GM23338 (cell line): Measurements from ENCODE around the gene CYP2W1. TPM values are rescaled to one million over a fixed set of nuclear protein-coding genes. Genes with fewer than 3 reads are reported as not detected.

Source experiments
- ATAC-seq: fragments of 200-7000 bp; cut with Tn5 transposase; 3 replicates; pipeline ENCODE4 v1.9.1; 2020
- DNase-seq: peaks from one replicate; pipeline ENCODE4 v3.0.0-alpha.2; 2015; ENCODE audit warnings: low spot score
- H2AFZ ChIP-seq: fragments of 200-600 bp; sonication (generic); 2 replicates; pipeline ENCODE4 v1.8.0; 2016; ENCODE audit warnings: antibody characterized with exemption, mild to moderate bottlenecking, moderate library complexity
- H3F3A ChIP-seq: fragments of 200-600 bp; sonication (generic); replicated peaks from 2 replicates; pipeline ENCODE4 v1.8.0; 2017; ENCODE audit warnings: antibody characterized with exemption, mixed run types, low read depth
- H3K27ac ChIP-seq: fragments of 200-600 bp; sonication (generic); 2 replicates; pipeline ENCODE4 v1.6.1; 2016; ENCODE audit warnings: low read depth
- H3K27me3 ChIP-seq: fragments of 200-600 bp; sonication (generic); 2 replicates; pipeline ENCODE4 v1.8.0; 2016; ENCODE audit warnings: mild to moderate bottlenecking, mixed run types, moderate library complexity; ENCODE audit not compliant: insufficient read depth
- H3K36me3 ChIP-seq: fragments of 200-600 bp; sonication (generic); 2 replicates; pipeline ENCODE4 v1.8.0; 2016; ENCODE audit warnings: mild to moderate bottlenecking; ENCODE audit not compliant: insufficient read depth
- H3K4me1 ChIP-seq: fragments of 200-600 bp; sonication (generic); 2 replicates; pipeline ENCODE4 v1.8.0; 2016; ENCODE audit warnings: mild to moderate bottlenecking, moderate library complexity; ENCODE audit not compliant: insufficient read depth
- H3K4me2 ChIP-seq: fragments of 200-600 bp; sonication (generic); 2 replicates; pipeline ENCODE4 v1.7.1; 2017; ENCODE audit warnings: mixed run types
- H3K4me3 ChIP-seq: fragments of 200-600 bp; sonication (generic); 2 replicates; pipeline ENCODE4 v1.6.1; 2016; ENCODE audit warnings: mixed run types
- H3K79me2 ChIP-seq: fragments of 200-600 bp; sonication (generic); replicated peaks from 2 replicates; pipeline ENCODE4 v1.8.0; 2017; ENCODE audit warnings: mild to moderate bottlenecking; ENCODE audit not compliant: insufficient read depth
- H3K9me2 ChIP-seq: fragments of 200-600 bp; sonication (generic); 2 replicates; pipeline ENCODE4 v1.8.0; 2017; ENCODE audit not compliant: insufficient read depth
- H4K20me1 ChIP-seq: fragments of 200-600 bp; sonication (generic); replicated peaks from 2 replicates; pipeline ENCODE4 v1.8.0; 2017; ENCODE audit warnings: mild to moderate bottlenecking; ENCODE audit not compliant: insufficient read depth
- H3K27ac Mint-ChIP-seq: 2 replicates; pipeline ENCODE4 v1.8.0; 2020; ENCODE audit warnings: inconsistent platforms, mild to moderate bottlenecking, moderate library complexity, mixed read lengths
- H3K27me3 Mint-ChIP-seq: 3 replicates; pipeline ENCODE4 v1.8.0; 2022; ENCODE audit warnings: low read depth, mild to moderate bottlenecking, moderate library complexity, mixed read lengths, inconsistent platforms; ENCODE audit not compliant: insufficient read depth, poor library complexity
- H3K36me3 Mint-ChIP-seq: 3 replicates; pipeline ENCODE4 v1.8.0; 2021; ENCODE audit warnings: low read depth, mild to moderate bottlenecking, inconsistent platforms, moderate library complexity, mixed read lengths
- H3K4me1 Mint-ChIP-seq: 3 replicates; pipeline ENCODE4 v1.8.0; 2020; ENCODE audit warnings: mild to moderate bottlenecking, inconsistent platforms, mixed read lengths
- H3K4me3 Mint-ChIP-seq: 3 replicates; pipeline ENCODE4 v1.8.0; 2021; ENCODE audit warnings: moderate library complexity, mild to moderate bottlenecking, inconsistent platforms, mixed read lengths
- H3K9me3 Mint-ChIP-seq: 3 replicates; pipeline ENCODE4 v1.8.0; 2020; ENCODE audit warnings: moderate library complexity, mild to moderate bottlenecking, inconsistent platforms, mixed read lengths
- CTCF ChIP-seq, 2 experiments: fragments of 200-600 bp in 1 of 2; sonication (generic) in 1 of 2; conservative IDR thresholded peaks; 2 replicates each; pipeline versions ENCODE4 v1.5.1 to v1.6.1; 2016 to 2017; ENCODE audit warnings: antibody characterized with exemption in 2 of 2, low read depth in 2 of 2, mild to moderate bottlenecking in 2 of 2, moderate library complexity in 1 of 2
- ETS1 ChIP-seq: IDR thresholded peaks from 2 replicates; pipeline ENCODE4 v1.6.1; 2016; ENCODE audit warnings: antibody characterized with exemption
- EZH2 ChIP-seq: fragments of 200-600 bp; sonication (generic); IDR thresholded peaks from one replicate; pipeline ENCODE4 v1.8.0; 2017; ENCODE audit warnings: antibody characterized with exemption, mild to moderate bottlenecking, low read depth; ENCODE audit not compliant: unreplicated experiment
- JUNB ChIP-seq: IDR thresholded peaks from one replicate; pipeline ENCODE4 v1.6.1; 2016; ENCODE audit warnings: antibody characterized with exemption; ENCODE audit not compliant: unreplicated experiment
- NANOG ChIP-seq: IDR thresholded peaks from 2 replicates; pipeline ENCODE4 v1.6.1; 2016; ENCODE audit warnings: antibody characterized with exemption, borderline replicate concordance
- POLR2AphosphoS5 ChIP-seq: IDR thresholded peaks from 2 replicates; pipeline ENCODE4 v1.6.1; 2016; ENCODE audit warnings: antibody characterized with exemption, low read depth
- REST ChIP-seq: IDR thresholded peaks from one replicate; pipeline ENCODE4 v1.6.1; 2018; ENCODE audit warnings: antibody characterized with exemption; ENCODE audit not compliant: unreplicated experiment
- ZNF114 ChIP-seq: fragments of 250-450 bp; sonication (Bioruptor Pico); IDR thresholded peaks from 2 replicates; pipeline ENCODE4 v1.5.0; 2020; ENCODE audit warnings: mild to moderate bottlenecking, moderate library complexity
- ZNF462 ChIP-seq: fragments of 250-450 bp; sonication (Bioruptor Pico); IDR thresholded peaks from 2 replicates; pipeline ENCODE4 v1.5.0; 2020; ENCODE audit warnings: mild to moderate bottlenecking, moderate library complexity
- polyA plus RNA-seq: library from polyadenylated mRNA; unstranded; fragments of >200 nt; fragmentation: Nextera tagmentation; extraction: Ambion mirVana; gene quantifications from 2 replicates; pipeline ENCODE4 v1.2.1, GENCODE V29; 2016
- total RNA-seq: library from RNA; depleted of rRNA; stranded (reverse); fragments of >200 nt; shearing (Covaris generic); gene quantifications from 2 replicates; pipeline ENCODE4 v1.2.3, GENCODE V29; 2014

The CYP2W1 gene
- total and polyA plus RNA-seq, 2 experiments from 2014 or later, result not detected

GRCh38 chr7:978049-978346 lies 5.0 kb upstream of the CYP2W1 start:
- Histone ChIP-seq H3K36me3 (peaks cover 5% of the 10 kb centered on the region), H3K9me2 (no peaks in the 10 kb centered on the region), H3K27ac (no peak overlapping the region), H3K4me2 (no peak overlapping the region), H2AFZ (no peak overlapping the region), H3K79me2 (peaks cover 20% of the 10 kb centered on the region), H4K20me1 (peaks cover 16% of the 10 kb centered on the region), H3F3A (peaks cover 5% of the 10 kb centered on the region; the same call in 1 of the 2 replicates), H3K27me3 (no peaks in the 10 kb centered on the region), H3K4me3 (no peak overlapping the region), H3K4me1 (peaks cover 9% of the 10 kb centered on the region; the same call in 1 of the 2 replicates)
- Mint-ChIP-seq H3K4me1 (peaks cover 2% of the 10 kb centered on the region; the same call in 2 of the 3 replicates), H3K27me3 (no peaks in the 10 kb centered on the region), H3K9me3 (no peaks in the 10 kb centered on the region; the same call in 2 of the 3 replicates), H3K27ac (no peak overlapping the region), H3K4me3 (no peak overlapping the region), H3K36me3 (peaks cover 3% of the 10 kb centered on the region; the same call in 1 of the 3 replicates)
- no peak for ATAC-seq
- no peak for TF ChIP-seq ZNF114 (CRISPR knock-in tag)
- no peak for TF ChIP-seq ETS1
- no peak for TF ChIP-seq NANOG
- DNase-seq, result no peak

GRCh38 chr7:978416-979091 lies 4.4 kb upstream of the CYP2W1 start:
- Histone ChIP-seq H3K27ac (no peak overlapping the region), H4K20me1 (peaks cover 13% of the 10 kb centered on the region), H3K27me3 (no peaks in the 10 kb centered on the region), H3F3A (no peaks in the 10 kb centered on the region), H3K4me3 (no peak overlapping the region), H2AFZ (no peak overlapping the region), H3K9me2 (no peaks in the 10 kb centered on the region), H3K4me2 (no peak overlapping the region), H3K79me2 (peaks cover 15% of the 10 kb centered on the region), H3K4me1 (peaks cover 8% of the 10 kb centered on the region; the same call in 1 of the 2 replicates), H3K36me3 (no peaks in the 10 kb centered on the region)
- Mint-ChIP-seq H3K27ac (no peak overlapping the region), H3K27me3 (no peaks in the 10 kb centered on the region), H3K36me3 (no peaks in the 10 kb centered on the region), H3K9me3 (no peaks in the 10 kb centered on the region; the same call in 2 of the 3 replicates), H3K4me1 (peaks cover 2% of the 10 kb centered on the region; the same call in 2 of the 3 replicates), H3K4me3 (no peak overlapping the region)
- DNase-seq (no peak), ATAC-seq (no peak)
- no peak for TF ChIP-seq EZH2
- TF ChIP-seq ZNF462 (CRISPR knock-in tag), result no peak
- no peak for TF ChIP-seq POLR2AphosphoS5
- TF ChIP-seq JUNB, result no peak
- no peak for TF ChIP-seq REST
- no peak for TF ChIP-seq CTCF (conservative IDR thresholded peaks at IDR 0.05; ENCODE audit: low read depth in 2 of 2)
